HG02763 (cell line): ENCODE results near the gene TMEM89.

Experiments used
- ATAC-seq: cut with Tn5 transposase; IDR thresholded peaks from one replicate; pipeline ENCODE4 v1.9.1; 2021; ENCODE audit warnings: mild to moderate bottlenecking, moderate library complexity; ENCODE audit not compliant: unreplicated experiment

TMEM89 gene

GRCh38 chr3:48621461-48621869 lies at the start of gene TMEM89:
Gene TMEM89 (minus strand): TSS chr3:48621769. CDS start chr3:48621756, 13 bp downstream.
- no peak for ATAC-seq

GRCh38 chr3:48664929-48665328 lies 43.4 kb upstream of the TMEM89 start:
- ATAC-seq, result no peak

DNA sequence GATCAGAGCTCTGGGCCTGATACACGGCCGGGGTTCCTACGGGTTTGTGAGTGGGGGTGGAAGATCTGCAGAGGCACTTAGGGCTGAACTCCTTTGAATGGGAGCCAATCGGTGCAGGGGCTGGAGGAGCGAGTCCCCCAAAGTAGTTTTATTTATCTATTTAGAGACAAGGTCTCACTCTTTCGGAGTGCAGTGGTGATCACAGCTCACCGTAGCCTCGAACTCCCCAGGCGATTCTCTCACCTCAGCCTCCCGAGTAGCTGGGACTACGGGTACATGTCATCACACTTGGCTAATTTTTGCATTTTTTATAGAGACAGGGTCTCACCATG lies 42.7 kb upstream of the TMEM89 start:
- no peak for ATAC-seq

DNA sequence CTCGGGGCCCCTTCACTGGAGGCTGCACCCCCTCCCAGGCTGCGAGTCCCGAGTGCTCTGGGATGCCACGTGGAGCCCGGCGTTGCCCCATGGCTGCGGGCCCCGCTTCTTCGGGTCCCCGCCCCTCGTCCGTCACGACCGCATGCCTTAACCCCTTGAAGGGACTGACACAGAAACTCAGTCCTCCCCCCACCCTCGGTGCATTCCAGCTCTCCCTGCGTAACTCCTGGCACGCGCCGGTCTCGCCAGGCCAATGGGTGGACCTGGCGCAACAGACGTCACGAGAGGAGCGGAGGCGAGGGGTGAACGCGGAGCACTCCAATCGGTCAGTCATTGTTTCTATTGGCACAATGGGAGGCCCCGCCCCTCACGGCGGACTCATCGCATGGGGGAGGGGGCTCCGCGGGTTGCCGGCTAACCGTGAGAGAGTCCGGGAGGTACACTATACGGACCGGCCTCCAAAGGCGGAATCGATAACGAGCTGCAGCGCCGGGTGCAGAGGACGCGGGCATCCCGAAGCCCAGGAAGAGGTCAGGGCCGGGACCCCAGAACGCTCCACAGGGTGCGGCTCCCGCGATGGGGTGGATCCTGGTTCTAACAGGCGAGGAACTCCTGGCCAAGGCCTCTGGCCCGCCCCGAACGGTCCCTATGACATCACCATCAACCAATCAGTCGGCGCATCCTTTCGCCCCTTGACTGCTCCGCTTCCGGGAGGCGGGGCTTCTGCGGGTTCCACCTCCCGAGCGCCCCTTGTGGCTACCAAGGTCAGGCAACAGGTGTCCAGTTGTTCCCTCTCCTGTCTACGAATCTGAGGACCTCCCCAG lies 42.1 kb upstream of the TMEM89 start:
- peak; percentile 80 for ATAC-seq

GRCh38 chr3:48662753-48663488 lies 41.4 kb upstream of the TMEM89 start, which contains the start of gene CELSR3:
Gene CELSR3 (minus strand): TSS chr3:48662886. CDS start chr3:48662634, 252 bp downstream.
- no peak for ATAC-seq

DNA sequence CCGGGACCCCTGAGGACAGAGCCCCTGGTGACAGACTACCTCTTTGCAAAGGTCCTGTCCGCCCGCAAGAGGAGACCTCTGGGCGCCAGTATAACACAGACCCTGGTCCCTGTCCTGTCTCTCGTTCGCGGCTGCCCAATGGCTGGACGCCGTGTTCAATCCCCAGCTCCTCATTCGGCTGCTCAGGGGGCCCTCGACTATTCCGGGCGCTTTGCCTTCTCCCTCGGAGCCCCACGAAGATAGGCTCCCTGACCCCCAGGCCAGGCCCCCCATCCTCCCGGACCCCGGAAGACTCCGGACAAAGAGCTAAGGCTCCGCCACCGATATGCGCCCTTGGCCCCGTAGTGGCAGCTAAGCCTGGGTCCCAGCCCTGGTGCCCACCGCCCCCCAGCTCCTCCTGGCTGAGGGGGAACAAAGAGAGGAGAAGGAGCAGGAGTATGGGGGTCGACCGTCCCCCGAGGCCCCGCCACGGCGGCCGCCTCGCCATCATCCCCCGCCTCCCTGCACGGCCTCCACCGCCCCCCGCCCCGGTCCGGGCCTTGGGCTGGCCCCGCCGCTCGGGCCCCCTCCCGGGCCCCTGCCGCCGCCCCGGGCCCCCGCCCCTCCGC lies 40.7 kb upstream of the TMEM89 start:
- ATAC-seq, result no peak

DNA sequence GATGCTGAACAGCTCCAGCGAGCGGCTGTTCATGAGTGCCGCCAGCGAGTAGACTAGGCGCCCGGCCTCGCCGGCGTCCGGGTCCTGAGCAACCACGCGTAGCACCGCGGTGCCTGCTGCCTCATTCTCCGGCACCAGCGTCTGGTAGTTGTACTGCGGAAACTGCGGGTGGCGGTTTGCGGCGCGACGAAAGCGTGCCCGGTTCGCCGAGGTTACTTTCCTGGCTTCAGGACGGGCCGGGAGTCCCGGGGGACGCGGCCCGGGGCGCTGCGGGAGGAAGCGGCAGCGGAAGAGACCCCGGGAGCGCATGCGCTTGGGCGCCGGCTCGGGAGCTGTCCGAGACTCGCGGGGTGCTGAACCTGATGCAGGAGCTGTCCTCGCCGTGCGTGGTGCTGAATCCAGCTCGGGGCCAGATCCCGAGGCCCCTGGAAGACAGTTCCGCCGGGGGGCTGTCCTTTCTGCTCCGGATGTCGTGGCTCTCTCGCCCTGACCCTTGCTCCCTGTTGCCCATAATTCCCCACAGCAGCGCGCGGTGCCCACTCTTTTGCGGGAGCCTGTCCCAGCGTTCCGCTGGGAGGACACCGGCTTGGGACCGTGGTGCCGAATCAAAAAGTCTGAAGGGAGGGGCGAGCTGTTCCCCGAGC lies 40.1 kb upstream of the TMEM89 start:
- ATAC-seq, result no peak

- no peak for ATAC-seq
These were observed 39.3 kb upstream of the TMEM89 start for GRCh38 chr3:48660800-48661400.

- no peak for ATAC-seq
These were observed 35.3 kb upstream of the TMEM89 start for GRCh38 chr3:48656841-48657281.

DNA sequence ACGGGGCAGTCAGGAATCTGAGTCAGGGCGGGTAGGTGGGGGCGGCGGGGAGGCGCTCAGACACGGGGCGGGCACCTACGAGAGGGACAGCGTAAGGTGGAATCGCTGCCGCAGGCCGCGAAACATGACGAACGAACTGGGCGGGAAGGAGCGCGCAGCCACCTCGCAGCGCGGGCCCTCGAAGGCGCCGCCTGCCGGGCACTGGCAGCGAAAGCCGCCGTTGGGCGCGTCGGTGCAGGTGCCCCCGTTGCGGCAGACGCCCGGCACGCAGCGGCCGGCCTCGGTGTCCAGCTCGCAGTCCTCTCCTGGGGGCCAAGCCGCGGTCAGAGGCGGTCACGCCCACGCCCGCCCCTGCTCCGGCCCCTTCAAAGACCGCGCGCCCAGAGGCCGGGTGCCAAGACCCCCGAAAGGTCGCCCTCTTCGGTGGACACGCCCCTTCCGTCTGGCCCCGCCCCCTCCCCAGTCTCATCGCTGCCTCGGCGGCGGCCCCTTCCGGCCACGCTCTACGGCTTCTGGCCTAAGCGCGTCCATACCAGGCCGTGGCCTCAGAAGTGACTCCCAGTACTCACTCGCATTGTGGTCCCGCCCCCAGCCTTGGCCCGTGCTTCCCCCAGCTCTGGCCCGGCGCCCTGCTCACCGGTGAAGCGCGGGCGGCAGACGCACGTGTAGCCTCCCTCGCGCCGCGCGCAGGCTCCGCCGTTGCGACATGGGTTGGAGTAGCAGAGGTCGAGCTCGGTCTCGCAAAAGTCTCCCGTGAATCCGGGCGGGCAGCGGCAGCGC lies 34.7 kb upstream of the TMEM89 start:
- ATAC-seq, result no peak

DNA sequence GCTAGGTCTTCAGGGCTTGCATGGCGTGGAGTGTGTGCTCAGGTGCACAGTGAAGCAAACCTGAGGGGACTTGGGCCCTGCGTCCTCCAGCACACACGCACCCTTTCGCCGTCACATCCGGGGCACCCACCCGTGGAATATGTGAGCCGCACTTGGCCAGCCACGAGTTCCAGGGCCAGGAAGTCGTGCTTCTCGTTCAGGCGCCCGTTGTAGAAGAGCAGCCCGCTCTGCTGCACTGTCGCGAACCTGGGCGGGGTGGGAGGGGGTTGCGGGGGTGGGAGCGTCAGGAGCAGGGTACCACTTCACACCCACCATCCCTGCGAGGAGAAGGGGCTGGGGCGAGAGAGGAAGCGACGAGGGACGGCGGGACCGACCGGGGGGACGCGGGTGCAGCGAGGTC lies 34.0 kb upstream of the TMEM89 start:
- ATAC-seq, result no peak

- no peak for ATAC-seq
These were observed 33.5 kb upstream of the TMEM89 start for GRCh38 chr3:48655063-48655462.

DNA sequence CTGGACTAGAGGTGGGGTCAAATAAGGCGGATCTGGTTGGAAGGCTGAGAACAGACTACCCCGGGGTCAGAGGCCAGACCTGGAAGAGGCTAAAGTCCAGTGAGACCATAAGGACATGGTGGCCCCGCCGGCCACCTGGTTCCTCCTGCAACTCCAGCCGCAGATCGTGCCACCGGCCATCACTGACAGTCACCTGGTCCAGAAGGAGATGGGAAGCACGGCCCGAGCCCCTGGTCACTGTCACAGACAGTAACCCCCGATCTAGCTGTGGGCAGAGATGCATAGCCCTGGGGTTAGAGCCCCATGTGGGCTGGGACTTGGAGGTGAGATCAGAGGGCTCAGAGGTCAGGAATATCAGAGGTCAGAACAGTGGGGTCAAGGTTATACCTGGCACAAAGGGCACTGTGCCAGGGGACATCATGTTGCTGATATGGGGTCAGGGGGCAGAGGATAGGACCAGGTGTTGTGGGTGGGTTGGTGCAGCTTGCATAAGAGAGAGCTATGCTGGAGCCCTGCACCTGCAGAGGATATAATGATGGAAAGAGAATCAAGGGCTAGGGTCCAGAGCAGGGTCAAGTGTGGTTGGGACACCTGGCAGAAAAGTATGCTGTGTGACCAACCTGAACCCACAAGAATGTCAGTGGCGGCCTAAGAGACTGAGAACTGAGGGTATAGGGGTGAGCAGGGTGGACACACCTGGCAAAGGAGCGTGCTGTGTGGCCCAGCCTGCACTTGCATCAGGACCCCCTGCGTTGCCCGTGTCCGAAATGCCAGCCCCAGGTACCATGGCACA lies 31.6 kb upstream of the TMEM89 start:
- ATAC-seq, result no peak

GRCh38 chr3:48651771-48652170 lies 30.2 kb upstream of the TMEM89 start:
- no peak for ATAC-seq

- ATAC-seq, result no peak
These were observed 29.2 kb upstream of the TMEM89 start for GRCh38 chr3:48650723-48651122.

DNA sequence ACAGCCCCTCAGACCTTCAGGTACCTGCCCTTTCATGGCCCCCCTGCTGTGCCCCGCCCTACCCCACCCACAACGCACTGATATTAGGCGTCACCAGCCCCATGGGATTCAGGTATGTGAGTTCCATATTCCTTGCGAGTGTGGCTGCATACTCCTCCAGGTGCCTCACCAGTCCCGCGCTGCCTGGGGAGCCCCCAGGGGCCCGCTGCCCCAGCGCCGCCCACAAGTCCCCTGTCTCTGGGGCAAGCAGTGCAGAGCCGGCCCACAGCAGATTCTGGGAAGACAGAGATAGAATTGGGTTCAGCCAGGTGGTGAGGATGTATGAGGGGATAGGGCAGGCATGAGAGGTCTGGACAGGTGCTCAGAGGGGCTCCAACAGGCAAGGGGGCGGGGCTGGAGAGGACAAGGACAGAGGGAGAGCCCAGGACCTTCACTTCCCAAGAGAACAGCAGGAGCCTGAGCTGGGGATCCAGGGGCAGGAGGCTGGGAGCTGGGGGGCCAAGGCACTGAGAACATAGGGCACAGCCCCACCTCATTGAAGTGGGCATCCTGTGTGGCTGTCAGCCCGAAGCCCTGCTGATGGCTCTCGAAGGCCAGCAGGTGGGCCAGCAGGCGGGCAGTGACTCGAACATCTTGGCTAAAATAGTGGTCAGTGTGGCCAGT lies 26.8 kb upstream of the TMEM89 start:
- ATAC-seq, result no peak

- ATAC-seq, result no peak
These were observed 26.1 kb upstream of the TMEM89 start for GRCh38 chr3:48647714-48648113.

GRCh38 chr3:48644898-48645760 lies 23.6 kb upstream of the TMEM89 start:
- ATAC-seq, result no peak
